Activated CD4-positive, alpha-beta T cell treated with anti-CD3 and anti-CD28 coated beads for 24 hours (primary cell): ENCODE data around the gene TADA3.
"Not testable (repeated sequence)": the region's sequence is repeated elsewhere in the genome, so short reads cannot be mapped to it uniquely, and the experiment has no call there.

Source experiments
- DNase-seq, 2 donors: peaks; one replicate each; pipeline ENCODE4 v3.0.0-alpha.2; 2020; ENCODE audit warnings: low read depth in 2 of 2

Gene TADA3

GRCh38 chr3:9784965-9785364 lies 7.3 kb downstream of the TADA3 start:
- no peak for DNase-seq

DNA sequence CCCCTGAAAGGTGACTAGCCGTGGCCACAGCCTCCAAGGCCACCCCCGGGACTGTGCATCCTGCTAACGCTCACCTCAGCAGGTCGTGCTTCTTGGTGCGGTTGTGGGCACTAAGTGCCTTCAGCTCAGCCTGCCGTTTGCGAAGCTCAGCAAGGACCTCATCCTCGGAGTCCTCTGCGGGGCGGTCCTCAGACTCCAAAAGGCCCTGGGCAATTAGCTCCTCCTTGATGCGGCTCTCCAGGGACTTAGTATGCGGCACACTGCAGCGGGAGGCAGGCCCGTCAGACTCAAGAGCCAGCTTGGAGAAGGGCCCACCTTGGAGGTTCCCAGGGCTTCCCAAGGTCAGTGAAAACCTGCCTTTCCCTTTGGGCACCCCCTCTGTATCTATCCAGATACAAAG lies 8.3 kb downstream of the TADA3 start:
- no peak for DNase-seq

DNA sequence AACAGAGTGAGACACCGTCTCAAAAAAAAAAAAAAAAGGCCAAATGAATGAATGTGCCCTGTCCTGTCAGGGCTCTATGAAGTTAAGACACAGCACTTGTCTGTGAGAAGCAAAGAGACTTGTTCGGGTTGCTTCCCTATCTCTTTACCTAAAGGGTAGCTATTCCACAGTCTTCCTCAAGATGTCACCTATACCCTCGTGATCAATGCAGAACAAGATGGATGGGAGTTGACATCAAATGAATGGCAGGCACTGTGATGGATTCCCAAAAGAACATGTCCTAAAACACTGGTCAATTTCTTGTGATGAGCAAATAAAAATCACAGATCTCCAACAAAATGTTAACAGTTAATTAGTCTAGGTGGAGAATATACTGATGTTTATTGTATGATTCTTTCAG lies 9.5 kb downstream of the TADA3 start:
- DNase-seq: no peak

DNA sequence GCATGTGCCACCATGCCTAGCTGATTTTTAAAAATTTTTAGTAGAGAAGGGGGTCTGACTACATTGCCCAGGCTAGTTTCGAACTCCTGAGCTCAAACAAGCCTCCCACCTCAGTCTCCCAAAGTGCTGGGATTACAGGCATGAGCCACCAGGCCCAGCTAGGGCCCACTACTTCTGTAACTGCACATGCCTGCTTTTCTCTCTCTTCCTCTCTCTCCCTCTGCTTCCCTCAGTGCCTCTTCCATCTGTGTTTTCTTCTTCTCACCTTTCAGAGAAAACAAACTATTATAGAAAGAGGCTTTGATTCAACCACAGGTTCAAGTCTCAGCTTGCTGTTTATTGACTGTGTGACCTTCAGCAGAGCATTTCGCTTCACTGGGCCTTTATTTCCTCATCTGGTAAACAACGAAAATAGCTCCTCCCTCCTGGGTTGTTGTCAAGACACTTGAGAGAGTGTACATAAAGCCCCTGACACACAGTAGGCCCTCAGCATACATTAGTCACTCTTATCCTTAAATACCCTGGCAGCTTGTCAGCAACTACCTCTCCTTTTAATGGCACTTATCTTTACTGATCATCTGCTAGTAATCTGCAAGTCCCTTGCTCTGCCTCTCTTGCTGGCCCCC lies 10.2 kb downstream of the TADA3 start:
- DNase-seq: no peak

- no peak for DNase-seq
Observed at GRCh38 chr3:9781551-9781950, 10.7 kb downstream of the TADA3 start.

GRCh38 chr3:9780910-9781309 lies 11.4 kb downstream of the TADA3 start:
- DNase-seq: no peak

DNA sequence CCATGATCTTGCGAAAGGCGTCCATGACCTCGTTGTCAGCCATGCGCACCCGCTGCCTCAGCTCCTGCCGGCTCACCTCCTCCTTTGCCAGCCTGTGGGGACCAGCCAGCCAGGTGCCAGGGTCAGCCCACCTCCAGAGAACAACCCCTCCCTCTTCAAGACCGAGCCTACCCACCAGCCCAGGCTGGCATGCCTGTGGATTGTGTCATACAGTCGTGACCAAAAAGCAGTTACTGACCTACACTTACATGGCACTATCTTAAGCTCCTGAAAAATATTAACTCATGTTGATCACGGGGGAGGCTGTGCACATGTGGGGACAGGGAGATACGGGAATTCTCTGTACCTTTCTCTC lies 11.8 kb downstream of the TADA3 start:
- DNase-seq: no peak

GRCh38 chr3:9779721-9780457 lies 12.4 kb downstream of the TADA3 start:
- no peak for DNase-seq

DNA sequence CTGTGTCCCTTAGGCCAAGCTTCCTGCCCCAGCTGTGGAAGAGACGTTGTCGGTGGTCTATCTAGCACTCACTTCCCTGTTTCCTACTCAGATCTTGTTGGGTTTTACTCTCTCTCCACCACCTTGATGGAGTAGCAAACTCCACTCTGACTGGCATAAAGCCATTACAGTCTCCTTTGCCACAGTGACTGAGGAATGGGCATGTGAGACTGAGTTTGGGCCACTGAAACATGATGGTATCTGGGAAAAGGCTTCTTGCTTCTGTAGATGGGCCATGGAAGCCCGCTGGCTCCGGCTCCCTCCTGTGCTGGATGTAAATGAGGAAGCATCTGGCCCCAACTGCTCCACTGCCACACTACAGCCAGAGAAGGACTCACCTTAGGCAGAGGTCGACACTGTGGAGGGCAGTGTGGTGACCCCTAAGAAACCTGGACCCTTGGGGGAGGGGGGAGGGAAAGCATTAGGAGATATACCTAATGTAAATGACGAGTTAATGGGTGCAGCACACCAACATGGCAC lies 13.1 kb downstream of the TADA3 start:
- no peak for DNase-seq

- DNase-seq: peak; percentile 49 to 52
Observed at GRCh38 chr3:9778143-9779074, 13.9 kb downstream of the TADA3 start.

DNA sequence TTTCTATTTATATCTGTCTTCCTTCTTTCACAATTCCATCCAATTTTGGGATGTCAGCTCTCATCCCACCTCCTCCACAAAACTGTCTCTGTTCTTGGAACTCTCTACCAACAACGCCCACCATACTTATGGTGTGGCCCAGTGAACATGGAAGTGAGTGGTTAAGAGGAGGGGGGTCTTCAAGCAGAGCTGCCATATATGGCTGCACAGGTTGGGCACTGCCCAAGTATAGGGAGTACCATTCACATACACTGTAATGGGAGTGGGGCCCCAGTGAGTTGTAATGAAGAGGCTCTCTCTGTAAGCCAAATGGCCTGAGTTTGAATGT lies 14.6 kb downstream of the TADA3 start:
- no peak for DNase-seq

DNA sequence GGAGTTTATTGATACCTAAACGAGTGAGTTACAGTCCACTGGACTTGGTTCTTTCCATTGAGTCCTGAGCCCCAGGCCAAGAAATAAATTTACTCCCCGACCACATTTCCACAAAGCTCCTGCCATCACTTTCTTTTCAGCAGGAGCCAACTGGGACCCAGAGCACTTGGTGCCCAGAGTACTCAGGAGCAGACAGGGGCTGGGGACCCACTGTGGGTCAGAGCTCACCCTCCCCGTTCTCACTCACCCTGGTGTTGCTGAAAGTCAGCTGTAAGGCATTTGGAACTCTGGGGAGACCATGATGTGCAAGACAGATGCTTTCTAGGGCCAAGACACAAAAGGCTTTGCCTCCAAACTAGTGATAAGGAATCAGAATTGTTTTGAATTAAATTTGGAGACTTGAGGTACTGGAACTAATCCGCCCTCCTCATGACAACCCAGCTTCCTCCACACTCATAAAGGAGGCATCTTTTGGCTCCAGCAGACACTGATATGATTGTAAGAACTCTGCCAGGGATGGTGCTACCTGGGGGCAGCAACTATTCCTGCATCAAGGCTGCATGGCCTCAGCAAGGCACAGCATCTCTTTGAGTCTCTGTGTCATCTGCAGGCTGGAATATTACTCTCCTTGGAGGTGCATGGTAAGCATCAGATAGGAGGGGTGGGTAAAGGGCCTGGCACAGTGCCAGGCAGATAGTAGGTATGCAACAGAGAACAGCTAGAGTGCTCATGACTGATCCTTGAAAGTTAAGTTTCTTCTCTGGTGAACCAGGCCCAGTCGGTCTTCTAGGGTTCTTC lies 15.2 kb downstream of the TADA3 start:
- DNase-seq: no peak

DNA sequence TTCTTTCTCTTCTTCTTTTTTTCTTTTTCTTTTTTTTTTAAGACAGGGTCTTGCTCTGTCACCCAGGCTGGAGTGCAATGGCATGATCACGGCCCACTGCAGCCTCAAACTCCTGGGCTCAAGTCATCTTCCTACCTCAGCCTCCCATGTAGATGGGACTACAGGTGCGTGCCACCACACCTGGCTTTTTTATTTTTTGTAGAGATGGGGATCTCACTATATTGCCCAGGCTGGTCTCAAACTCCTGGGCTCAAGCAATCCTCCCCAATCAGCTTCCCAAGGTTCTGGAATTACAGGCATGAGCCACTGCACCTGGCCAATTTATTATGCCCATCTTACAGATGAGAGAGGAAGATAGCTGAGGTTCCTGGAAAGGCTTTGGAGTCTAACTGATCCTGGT lies 21.3 kb downstream of the TADA3 start:
- not testable (repeated sequence) for DNase-seq

GRCh38 chr3:9770276-9770812 lies 21.9 kb downstream of the TADA3 start:
- DNase-seq: no peak

GRCh38 chr3:9769426-9770275 lies 22.6 kb downstream of the TADA3 start, which contains the start of gene CAMK1:
CAMK1 (minus strand) TSS chr3:9769947; CDS start chr3:9767749, 2,198 bp downstream.
- DNase-seq: peak; percentile 50 to 56

- no peak for DNase-seq
Observed at GRCh38 chr3:9769012-9769411, 23.3 kb downstream of the TADA3 start.

GRCh38 chr3:9768141-9768775 lies 24.0 kb downstream of the TADA3 start:
- DNase-seq: no peak

DNA sequence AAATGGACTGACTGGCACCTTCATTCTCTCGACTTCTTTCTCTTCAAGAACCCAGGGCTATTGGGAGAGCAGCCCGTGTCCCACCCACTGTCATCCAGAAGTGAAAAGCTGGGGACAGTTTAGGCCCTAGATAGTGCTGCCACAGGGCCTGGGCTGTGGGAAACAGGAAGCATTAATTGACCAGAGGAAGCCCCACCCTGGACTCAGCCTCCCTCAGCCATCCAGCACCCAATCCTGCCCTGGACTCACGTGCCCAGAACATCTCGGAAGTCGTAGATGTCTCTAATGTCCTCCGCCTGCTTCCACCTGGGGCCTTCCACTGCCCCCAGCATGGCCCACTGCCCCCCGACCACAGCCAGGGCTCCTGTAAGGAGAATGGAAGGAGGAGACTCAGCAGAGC lies 24.9 kb downstream of the TADA3 start:
- DNase-seq: no peak

GRCh38 chr3:9765865-9766264 lies 26.4 kb downstream of the TADA3 start:
- DNase-seq: no peak

DNA sequence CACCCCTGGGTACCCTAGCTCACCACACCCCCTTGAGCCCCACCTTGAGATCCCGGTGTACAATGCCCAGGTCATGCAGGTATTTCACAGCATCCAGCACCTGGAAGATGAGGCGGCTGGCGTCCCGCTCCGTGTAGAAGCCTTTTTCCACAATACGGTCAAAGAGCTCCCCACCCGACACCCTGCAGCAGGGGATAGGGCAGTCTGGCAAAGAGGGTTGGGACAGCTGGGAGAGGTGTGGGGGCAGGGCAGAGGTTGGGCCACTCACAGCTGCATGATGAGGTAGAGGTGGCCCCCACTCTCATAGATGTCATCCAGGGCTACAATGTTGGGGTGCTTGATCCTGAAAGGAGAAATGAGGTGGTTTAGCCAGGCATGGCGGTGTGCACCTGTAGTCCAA lies 29.4 kb downstream of the TADA3 start:
- DNase-seq: no peak
